ENCODE data around the gene SBNO2. TPM values are rescaled to one million over a fixed set of nuclear protein-coding genes. Genes with fewer than 3 reads are reported as not detected.

SBNO2 gene
- total and polyA plus RNA-seq, 4 donors, result 2.2 to 25.0 (median 15.0) TPM

GRCh38 chr19:1219786-1220476 is 45.9 kb upstream of the SBNO2 start:
- peaks cover 0 to 19% (median 11%) of the 10 kb centered on the region in 4 donors for H3K36me3 ChIP-seq (ENCODE audit: control insufficient read depth in 4 of 4, insufficient read depth in 3 of 4, low read depth in 1 of 4, low read length in 3 of 4)
- 94% methylated on average over 19 of the region's 19 CpGs for WGBS
- peaks cover 6 to 15% (median 12%) of the 10 kb centered on the region in 4 donors for H3K4me1 ChIP-seq (ENCODE audit: control insufficient read depth in 4 of 4, insufficient read depth in 4 of 4, low read length in 3 of 4)

More at GRCh38 chr19:1219786-1220476, 45.9 kb upstream of the SBNO2 start:
- DNase-seq (ENCODE audit: low spot score), result no peak
- Histone ChIP-seq H3K27ac (ENCODE audit: low read depth in 1 of 2, low read length in 2 of 2) (no peak overlapping the region), H3K9ac (ENCODE audit: low read depth in 1 of 2, low read length in 2 of 2) (no peak overlapping the region), H3K27me3 (ENCODE audit: control insufficient read depth in 4 of 4, insufficient read depth in 4 of 4, low read length in 3 of 4) (no peaks in the 10 kb centered on the region), H3K9me3 (ENCODE audit: control insufficient read depth in 4 of 4, low read length in 3 of 4) (no peaks in the 10 kb centered on the region), H3K4me3 (ENCODE audit: low read depth in 1 of 3, low read length in 3 of 3) (no peak overlapping the region)
- TF ChIP-seq NR2F2 (IDR thresholded peaks at IDR 0.05) (no peak), TAF1 (conservative IDR thresholded peaks at IDR 0.05) (no peak), FOXA1 (IDR thresholded peaks at IDR 0.05) (no peak), CTCF (IDR thresholded peaks at IDR 0.05; ENCODE audit: low read depth, low read length, missing input control) (no peak), SP1 (IDR thresholded peaks at IDR 0.05) (no peak), ATF3 (IDR thresholded peaks at IDR 0.05) (no peak), REST (IDR thresholded peaks at IDR 0.05) (no peak), MAX (IDR thresholded peaks at IDR 0.05) (no peak), HNF4A (conservative IDR thresholded peaks at IDR 0.05) (no peak), FOXA2 (IDR thresholded peaks at IDR 0.05) (no peak), YY1 (IDR thresholded peaks at IDR 0.05) (no peak), RXRA (IDR thresholded peaks at IDR 0.05) (no peak), GABPA (IDR thresholded peaks at IDR 0.05 in 1 of 2, conservative IDR thresholded peaks at IDR 0.05 in 1 of 2) (no peak), RAD21 (IDR thresholded peaks at IDR 0.05) (no peak)

Data from liver (tissue), 9 donors.